HG03159 (cell line): ENCODE results near the gene RIPOR2.
"Not testable (repeated sequence)": the region's sequence is repeated elsewhere in the genome, so short reads cannot be mapped to it uniquely, and the experiment has no call there.

Source experiments
- ATAC-seq: cut with Tn5 transposase; IDR thresholded peaks from one replicate; pipeline ENCODE4 v1.9.1; 2021; ENCODE audit warnings: mild to moderate bottlenecking, moderate library complexity; ENCODE audit not compliant: unreplicated experiment

Gene RIPOR2

DNA sequence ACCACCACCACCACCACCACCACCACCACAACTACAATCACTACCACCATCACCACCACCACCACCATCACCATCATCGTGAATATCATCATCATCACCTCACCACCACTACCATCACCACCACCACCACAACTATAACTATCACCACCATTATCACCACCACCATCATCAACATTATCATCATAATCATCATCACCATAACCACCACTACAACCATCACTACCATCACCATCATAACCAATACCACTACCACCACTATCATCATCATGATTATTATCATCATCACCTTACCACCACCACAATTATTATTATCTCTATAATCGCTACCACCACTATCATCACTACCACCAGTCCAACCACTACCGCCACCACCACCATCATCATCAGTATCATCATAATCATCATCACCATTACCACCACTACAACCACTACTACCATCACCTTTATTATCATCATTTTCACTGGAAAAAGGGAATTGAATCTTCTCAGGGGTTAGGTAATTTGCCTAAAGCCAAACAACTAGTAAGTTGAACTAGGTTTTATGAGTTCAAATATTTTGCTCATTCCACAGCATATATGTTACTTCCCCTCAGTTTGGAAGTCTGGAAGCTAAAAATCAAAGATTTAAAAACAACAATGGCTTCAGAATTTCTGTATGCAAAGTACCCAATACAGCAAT lies 8.3 kb downstream of the RIPOR2 start:
- ATAC-seq: no peak

DNA sequence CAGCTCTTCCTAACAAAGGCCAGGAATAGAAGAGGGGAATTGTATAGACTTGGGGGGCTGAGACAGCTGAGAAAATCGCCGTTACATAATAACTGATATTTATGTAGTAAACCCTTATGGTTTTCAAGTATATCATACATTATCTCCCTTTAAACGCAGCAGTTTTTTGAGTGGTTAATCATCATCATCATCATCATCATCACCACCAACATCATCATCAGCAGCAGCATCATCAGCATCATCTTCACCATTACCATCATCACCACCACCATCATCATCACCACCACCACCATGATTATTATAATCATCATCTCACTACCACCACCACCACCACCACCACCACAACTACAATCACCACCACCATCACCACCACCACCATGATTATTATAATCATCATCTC lies 9.1 kb downstream of the RIPOR2 start:
- ATAC-seq: not testable (repeated sequence)

DNA sequence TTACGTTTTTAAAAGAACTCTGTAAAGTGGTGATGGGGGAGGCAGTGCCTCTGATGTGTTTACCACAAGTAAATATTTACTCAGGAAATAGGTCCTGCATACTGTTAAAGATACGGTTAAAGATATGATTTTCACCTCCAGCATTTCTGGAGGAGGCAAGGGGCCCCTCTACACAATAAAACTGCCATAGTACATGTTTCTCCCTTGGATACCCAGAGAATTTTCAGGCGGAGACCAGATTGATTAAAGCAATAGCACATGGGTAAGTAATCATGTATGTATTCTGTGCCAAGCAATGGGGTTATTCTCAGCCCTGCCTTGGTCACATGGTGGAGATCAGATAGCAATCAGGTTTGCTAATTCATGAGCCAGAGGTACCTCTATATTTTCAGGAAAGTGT lies 9.6 kb downstream of the RIPOR2 start:
- ATAC-seq: no peak

DNA sequence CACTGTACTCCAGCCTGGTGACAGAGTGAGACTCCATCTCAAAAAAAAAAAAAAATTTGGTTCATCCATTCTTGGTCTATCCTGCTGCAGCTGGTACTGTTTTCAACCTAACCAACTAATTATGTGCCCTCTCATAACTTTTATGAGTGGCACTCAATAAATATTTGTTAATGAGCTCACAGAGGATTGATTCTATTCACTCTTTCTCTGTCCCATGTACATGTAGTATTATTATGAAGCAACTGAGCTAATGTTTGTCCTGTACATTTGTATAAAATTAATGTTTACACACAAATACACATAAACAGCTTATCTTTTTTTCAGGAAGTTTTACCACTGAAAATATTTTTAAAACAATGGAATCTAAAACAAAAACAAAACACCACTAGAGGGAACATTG lies 10.1 kb downstream of the RIPOR2 start:
- no peak for ATAC-seq

DNA sequence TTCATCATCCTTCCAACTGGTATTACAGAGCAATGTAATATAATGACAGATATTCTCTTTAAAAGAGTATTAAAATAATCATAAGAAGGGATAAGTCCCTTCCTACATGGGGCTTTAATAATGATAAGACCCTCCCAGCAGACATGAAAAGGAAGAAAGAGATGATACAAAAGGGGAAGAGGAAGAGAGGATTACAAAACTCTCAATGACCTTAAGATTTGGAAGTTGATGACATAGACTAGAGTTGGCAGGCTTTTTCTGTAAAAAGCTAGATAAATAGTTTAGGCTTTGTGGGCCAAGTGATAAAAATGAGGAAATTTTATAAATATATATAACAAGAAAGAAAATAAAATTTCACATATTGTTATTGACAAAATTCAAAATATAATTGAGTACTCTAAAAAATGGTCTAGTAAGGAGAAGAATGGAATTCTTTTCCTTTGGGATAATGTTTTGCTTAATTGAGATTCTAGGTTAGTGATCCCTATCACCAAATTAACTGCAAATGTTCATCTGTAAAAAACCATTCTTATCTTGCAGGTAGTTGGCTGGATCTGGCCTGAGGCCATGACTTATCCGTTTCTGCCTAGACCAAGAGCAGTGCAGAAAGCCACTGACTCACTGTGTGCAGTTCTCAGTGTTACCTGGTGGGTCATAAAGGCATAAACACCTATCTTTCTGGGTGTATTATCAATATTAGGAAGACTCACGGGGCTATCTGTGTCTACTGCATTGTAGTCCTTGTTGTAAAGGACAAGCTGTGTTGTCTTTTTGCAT lies 11.0 kb downstream of the RIPOR2 start:
- ATAC-seq: no peak

DNA sequence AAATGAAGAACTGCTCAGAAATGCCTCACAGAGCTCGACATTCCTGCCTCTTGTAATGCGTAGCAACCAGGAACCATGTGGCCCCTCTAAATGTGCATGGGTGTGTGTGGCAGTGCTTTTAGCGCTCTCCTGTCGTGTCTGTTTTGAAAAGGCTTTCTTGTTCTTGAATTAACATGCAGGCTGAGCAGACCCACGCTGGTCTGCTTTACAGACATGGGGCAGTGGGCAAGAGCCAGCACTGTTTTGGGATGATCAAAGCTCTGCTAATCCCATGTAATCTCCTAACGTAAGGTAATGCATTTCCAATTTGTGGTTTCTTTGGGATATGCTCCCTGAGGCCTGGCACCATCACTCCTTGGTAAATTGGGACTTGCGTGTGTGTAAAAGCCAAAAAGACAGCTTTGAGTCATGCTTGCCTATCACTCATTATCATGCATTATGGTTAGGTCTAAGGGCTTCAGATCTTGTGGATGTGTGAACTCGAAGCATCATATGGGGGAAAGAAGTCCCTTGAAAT lies 11.8 kb downstream of the RIPOR2 start:
- ATAC-seq: no peak

DNA sequence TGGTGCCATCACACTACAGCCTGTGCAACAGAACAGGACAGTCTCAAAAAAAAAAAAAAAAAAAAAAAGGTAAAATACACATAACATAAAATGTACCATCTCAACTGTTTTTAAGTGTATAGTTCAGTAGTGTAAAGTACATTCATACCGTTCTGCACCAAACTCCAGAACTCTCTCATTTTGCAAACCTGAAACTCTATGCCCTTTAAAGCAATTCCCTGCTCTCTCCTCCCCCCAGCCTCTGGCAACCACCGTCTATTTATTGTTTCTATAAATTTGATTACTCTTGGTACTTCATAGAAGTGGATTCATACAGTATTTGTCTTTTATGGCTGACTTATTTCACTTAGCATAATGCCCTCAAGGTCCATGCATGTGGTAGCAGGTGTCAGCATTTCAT lies 12.9 kb downstream of the RIPOR2 start:
- no peak for ATAC-seq

DNA sequence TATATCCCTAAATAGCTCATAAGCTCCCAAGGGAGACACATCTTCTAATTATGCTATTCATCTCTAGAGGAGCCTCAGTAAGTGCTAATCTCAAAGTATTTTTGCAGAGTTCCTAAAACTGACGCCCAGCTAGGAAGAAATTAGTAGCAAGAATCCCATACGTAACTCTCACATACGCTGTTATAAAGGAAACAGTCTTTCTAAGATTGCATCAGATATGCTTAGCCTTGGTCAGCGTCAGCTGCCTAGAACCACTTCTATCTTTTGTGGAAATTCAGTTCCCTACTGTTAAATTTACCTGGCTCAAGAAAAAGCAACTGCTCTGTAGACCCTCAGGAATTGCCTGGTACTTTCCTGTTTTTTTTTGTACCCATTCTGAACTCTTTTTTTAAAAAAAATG lies 13.6 kb downstream of the RIPOR2 start:
- no peak for ATAC-seq

DNA sequence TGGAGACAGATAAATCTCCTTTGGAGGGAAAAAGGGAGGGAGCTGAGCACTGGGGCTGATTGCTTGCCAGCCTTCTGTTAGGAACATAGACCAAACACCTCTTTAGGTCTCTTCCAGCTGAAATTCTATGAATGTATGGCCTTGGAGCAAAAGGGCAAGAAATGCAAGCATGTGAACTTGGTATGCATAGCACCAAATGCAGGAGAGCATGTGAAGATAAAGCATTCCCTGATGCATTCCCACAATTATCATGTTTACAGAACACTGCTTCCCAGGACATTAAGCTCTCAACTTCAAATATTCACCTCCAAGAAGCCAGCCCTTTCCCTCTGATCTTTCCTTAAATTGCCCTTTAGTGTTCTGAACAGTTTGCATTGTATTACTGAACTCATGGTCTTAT lies 15.6 kb downstream of the RIPOR2 start:
- ATAC-seq: no peak

DNA sequence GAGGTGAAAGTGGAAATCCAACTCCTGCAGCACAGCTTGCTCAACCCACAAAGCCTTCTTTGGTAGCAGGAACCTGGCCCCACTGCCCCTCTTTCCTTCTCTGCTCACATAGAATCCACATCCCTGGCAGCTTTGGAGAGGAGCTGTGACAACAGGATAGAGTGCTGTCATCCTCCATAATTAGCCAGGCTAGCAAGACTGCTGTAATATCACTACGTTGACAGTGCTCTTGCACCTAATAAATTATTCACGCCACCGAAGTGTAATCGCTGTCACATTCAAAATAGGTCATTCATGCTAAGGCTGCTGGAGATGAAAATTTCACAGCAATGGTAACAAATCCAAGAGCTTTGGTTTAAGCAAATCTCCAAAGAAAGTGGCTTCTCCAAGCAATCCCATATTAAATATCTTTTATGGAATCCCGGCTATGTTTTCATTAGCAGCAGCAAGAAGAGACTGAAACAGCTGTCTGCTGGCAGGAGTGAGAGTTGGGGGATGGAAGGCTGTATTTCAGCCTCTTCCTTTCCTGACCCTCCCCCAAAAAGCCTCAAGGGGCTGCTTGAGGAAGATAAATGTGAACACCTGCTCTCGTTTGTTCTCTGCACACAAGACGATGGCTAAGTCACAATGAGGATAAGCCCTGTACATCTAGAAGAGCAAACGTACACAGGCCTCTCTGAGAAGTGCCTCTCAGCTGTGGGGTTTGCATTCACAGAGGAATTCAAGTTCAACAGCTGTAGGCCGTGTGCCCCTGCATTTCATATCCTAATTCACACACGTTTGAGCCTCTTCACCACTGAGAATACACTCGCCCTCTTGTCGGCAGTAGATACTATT lies 16.5 kb downstream of the RIPOR2 start:
- ATAC-seq: peak; percentile 70

DNA sequence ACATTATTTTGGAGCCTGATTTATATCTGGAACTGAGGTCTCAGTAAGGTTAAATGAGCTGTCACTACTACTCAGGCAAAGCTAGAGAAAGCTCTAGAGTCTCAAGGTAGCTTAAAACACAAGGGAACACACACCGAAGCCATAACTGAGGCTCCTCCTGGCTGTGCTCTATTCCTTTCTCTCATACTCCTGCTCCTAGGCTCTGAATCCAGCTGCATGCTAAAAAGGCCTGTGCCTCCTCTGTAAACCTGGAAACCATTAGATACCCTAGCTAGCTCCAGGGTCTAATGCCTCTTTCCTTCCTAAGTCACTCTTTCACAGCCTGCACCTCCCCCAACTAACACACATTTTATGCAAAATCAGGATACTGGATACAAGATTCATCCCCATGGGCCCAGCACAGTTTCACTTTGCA lies 17.1 kb downstream of the RIPOR2 start:
- ATAC-seq: no peak

DNA sequence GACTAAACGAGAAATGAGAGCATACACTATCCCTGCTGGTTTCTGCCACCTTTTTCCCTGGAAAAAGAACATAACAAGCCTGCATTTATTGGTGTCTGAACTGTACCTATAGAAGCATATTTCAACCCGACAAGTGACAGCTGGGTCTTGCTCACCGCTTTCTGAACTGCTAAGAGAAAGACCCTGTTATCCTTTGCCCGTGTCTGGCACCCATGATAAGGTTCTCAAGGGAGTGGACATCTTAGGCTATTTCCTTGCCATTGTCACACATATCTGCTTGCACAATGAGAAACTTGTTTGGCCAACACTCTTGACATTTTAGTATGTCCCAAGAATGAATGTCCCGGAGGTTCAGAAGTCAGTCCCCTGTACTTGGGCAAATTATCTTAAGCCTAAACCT lies 19.3 kb downstream of the RIPOR2 start:
- ATAC-seq: no peak

DNA sequence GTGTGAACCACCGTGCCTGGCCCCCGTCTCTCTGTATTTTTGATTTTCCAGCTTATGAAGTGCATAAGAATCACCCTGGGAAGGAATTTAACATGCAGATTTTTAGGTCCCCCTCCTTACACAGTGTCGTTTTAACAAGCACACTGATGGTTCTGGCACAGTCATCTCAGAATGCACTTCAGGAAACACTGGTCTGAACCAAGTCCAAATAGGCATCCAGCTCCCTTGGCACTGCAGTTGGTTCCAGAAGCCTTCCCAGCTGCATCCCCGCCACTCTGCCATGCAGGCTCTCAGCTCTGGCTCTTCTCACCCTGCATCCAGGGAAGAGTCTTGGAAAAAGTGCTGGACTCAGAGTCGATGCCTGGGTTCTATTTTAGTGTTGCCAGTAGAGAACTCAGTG lies 20.1 kb downstream of the RIPOR2 start:
- ATAC-seq: no peak

DNA sequence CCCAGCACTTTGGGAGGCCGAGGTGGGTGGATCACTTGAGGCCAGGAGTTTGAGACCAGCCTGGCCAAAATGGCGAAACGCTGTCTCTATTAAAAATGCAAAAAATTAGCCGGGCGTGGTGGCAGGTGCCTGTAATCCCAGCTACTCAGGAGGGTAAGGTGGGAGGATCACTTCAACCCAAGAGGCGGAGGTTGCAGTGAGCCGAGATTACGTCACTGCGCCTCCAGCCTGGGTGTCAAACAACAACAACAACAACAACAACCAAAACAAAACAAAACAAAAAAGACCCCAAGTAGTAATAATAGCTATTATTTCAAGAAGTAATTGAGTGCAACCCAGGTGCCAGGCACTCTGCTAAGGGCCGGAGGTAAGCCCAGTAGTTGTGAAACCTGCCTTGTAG lies 21.7 kb downstream of the RIPOR2 start:
- ATAC-seq: not testable (repeated sequence)

DNA sequence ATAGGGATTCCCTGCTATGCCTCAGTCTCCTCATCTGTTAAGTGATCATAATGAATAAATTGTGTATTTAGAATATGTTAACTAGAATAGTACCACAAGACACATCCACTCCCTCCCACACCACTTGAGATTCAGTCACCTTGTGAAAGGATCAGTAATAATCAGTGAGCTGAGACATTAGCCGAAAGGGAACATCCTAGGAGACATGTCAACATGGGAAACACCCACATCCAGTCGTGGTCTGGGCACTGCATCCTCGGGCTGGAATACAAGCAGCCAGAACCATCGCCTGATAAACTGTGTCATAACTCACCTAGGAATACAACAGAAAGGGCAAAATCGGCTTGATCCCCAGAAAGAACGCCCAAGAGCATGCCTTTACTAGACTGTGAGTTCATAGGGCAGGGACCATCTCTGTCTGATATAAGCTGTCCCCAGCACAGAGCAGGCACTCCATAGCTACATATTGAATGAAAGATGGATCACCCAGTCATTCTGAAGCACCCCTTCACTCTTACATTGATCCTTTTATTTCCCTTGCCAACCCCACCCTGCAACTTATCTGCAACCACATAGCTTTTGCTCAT lies 23.9 kb downstream of the RIPOR2 start:
- ATAC-seq: no peak

DNA sequence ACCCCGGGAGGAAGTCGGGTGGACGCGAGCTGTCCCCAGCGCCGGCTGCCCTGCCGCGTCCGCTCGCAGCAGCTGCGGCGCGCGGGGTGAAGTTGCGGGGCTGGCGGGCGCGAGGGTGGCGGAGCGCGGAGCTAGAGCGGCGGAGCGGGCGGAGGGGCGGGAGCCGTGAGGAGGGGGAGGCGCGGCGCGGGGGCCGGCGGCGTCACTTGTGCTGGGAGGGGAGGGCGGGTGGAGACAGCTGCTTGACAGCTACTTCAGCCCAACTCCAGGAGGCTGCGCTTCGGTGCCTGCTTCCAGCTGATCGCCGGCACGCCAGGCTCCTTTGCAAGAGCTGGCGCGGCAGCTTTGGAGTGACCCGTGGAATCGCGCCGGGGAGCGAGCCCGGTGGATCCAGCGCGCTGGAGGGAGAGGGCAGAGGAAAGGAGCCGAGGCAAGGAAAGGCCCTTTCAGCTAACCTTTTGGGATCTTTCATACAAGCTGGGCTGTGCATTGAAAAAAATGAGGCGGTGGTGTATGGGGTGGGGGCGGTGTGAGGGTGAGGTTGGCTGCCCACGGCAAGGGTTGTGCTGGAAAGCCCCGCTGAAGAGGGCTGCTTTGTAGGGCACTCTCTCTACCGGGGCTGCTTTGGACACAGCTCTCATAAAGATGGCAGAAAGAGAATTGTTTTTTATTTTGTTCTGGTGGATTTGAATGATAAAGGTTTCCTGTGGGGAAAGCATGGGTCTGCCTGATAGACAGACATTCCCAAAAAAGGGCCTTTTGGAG lies 24.6 kb downstream of the RIPOR2 start:
- peak; percentile 33 for ATAC-seq

DNA sequence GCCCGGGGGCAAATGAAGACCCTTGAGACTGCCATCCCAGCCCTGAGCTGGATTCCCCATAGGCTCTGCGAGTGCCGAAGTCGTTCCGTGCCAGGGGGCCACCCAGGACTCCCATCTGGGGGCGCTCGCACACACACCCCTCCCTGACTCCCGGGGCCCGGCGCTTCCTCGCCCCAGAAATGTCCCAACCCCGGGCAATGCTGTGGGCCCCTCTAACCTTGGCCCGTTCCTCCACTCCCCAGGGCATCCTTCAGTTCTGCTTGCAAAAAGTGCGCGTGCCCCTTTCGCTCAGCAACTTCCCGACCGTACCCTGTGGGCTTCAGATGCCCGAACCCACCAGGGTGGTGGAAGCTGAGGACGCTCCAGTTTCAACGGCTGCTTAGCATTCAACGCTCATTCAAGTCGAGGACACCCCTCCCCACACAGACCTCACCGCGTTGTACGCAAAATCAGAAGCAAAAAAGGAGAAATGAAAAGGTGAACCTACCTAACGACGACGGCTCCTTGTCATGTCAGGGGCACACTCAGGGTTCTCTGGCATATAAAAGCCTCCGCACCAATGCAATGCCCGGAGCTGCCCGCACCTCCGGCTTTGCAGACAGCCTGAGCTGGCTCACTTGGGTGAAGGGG lies 25.3 kb downstream of the RIPOR2 start:
- peak; percentile 56 for ATAC-seq

DNA sequence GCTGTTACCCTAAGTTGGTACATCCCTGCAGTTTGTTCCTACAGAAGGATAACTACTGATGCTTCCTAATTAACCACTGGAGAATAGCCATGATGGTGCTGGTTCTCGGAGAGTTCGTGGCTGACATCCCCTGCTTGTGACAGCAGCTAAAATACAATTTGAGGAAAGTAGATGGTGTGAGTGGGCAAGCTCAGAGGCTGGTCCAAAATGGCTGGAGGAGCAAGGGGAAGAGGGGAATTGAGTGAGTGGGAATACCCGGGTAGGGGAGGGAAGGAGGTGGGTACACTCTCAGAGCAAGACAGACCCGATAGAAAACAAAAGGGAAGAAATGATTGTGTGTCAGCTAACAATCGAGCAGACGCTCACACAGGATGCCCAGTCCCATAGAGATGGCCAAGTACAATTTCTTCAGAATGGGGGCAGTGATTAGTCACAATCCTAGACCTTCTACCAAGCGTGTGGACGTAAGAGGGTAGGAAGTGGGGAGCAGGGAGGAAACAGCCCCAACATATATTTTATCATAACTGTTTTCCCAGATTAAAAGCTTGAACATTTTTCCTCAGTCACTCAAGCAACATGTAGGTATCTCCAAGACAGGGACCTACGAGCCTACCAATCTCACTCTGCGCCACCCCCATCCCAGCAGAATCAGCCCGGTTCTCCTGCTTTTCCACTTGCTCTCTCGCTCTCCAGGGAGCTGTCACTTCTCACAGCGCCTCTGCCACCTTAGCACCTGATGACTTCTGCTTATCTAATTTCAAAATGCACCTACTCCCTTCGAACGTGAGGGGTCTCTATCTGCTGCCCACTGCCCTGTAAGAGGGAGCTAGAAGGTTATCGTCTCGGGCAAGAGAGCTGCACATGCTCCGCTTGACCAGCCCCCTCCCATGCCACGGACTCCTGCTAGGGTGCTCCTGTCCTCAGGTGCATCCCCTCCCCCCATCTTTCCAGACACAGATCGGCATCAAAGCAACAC lies 26.2 kb downstream of the RIPOR2 start:
- ATAC-seq: no peak

DNA sequence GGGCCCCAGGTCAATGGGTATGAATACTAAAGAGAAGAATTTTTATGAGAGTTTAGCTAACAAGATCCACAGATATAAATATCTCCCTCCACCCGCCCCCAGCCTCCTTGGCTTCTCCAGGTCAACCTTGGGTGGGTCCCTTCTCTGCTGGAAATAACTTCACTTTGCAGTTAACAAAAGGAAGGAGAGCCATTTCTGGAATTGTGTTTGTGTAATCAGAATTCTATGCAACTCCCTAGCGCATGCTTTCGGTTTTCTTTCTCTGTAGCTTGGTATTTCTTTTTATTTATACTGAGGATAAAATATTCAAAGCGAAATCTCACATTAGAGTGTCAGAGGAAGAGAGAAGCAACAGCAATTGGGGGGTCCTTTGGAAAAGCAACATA lies 27.1 kb downstream of the RIPOR2 start:
- no peak for ATAC-seq
